SU-DHL-6 (cell line): ENCODE measurements around the gene CMSS1.

ENCODE experiments used
- H2AFZ ChIP-seq: fragments of 200-600 bp; sonication (generic); 2 replicates; pipeline ENCODE4 v1.6.1; 2014; ENCODE audit warnings: low read depth, mild to moderate bottlenecking, moderate library complexity, mixed read lengths, antibody characterized with exemption, low read length; ENCODE audit not compliant: severe bottlenecking
- H3F3A ChIP-seq: fragments of 200-600 bp; shearing (Covaris generic); 2 replicates; pipeline ENCODE4 v1.6.0; 2016; ENCODE audit warnings: antibody characterized with exemption, mild to moderate bottlenecking; ENCODE audit not compliant: insufficient read depth
- H3K27ac ChIP-seq: fragments of 200-600 bp; sonication (generic); 2 replicates; pipeline ENCODE4 v1.5.1; 2016; ENCODE audit warnings: low read depth, mild to moderate bottlenecking, low read length, moderate library complexity, mixed read lengths
- H3K27me3 ChIP-seq: fragments of 200-600 bp; sonication (generic), shearing (Covaris generic); 2 replicates; pipeline ENCODE4 v1.6.0; 2014; ENCODE audit warnings: mild to moderate bottlenecking, low read length
- H3K36me3 ChIP-seq: fragments of 200-600 bp; sonication (generic); 2 replicates; pipeline ENCODE4 v1.6.1; 2014; ENCODE audit warnings: mild to moderate bottlenecking, low read length, mixed read lengths
- H3K4me2 ChIP-seq: fragments of 300-600, 200-600 bp; shearing (Covaris generic), sonication (generic); 2 replicates; pipeline ENCODE4 v1.6.0; 2014; ENCODE audit warnings: low read length, low read depth, mild to moderate bottlenecking; ENCODE audit not compliant: poor library complexity, severe bottlenecking
- H3K4me3 ChIP-seq: fragments of 200-600 bp; sonication (generic); 2 replicates; pipeline ENCODE4 v1.5.1; 2014; ENCODE audit warnings: antibody characterized with exemption, low read length, mild to moderate bottlenecking, mixed read lengths; ENCODE audit not compliant: insufficient read depth, poor library complexity, severe bottlenecking
- H3K79me2 ChIP-seq: fragments of 200-600 bp; sonication (generic); 2 replicates; pipeline ENCODE4 v1.6.1; 2014; ENCODE audit warnings: mild to moderate bottlenecking, low read length, moderate library complexity; ENCODE audit not compliant: insufficient read depth
- H3K9ac ChIP-seq: fragments of 200-600 bp; sonication (generic); 2 replicates; pipeline ENCODE4 v1.7.0; 2014; ENCODE audit warnings: mild to moderate bottlenecking, low read length
- H3K9me2 ChIP-seq: fragments of 200-600 bp; sonication (generic); replicated peaks from 2 replicates; pipeline ENCODE4 v1.6.1; 2014; ENCODE audit warnings: low read length; ENCODE audit not compliant: insufficient read depth
- H3K9me3 ChIP-seq: fragments of 200-600 bp; sonication (generic); 2 replicates; pipeline ENCODE4 v1.6.1; 2014; ENCODE audit warnings: low read length, mixed read lengths; ENCODE audit not compliant: insufficient read depth
- H4K20me1 ChIP-seq: fragments of 200-600 bp; sonication (generic); 2 replicates; pipeline ENCODE4 v1.6.1; 2014; ENCODE audit warnings: low read depth, mild to moderate bottlenecking, antibody characterized with exemption, low read length, moderate library complexity, mixed read lengths
- CTCF ChIP-seq: fragments of 200-600 bp; sonication (generic); IDR thresholded peaks from one replicate; pipeline ENCODE4 v1.5.1; 2017; ENCODE audit warnings: antibody characterized with exemption, mild to moderate bottlenecking, low read length, moderate library complexity; ENCODE audit not compliant: insufficient read depth, poor library complexity, severe bottlenecking
- EZH2phosphoT487 ChIP-seq: fragments of 200-600 bp; sonication (generic), shearing (Covaris generic); conservative IDR thresholded peaks from 2 replicates; pipeline ENCODE4 v1.6.1; 2018; ENCODE audit warnings: mild to moderate bottlenecking, antibody characterized with exemption, low read length, moderate library complexity, mixed read lengths

Gene CMSS1

GRCh38 chr3:100163787-100164186, 346.1 kb downstream of the CMSS1 start:
- Histone ChIP-seq H2AFZ (no peak overlapping the region), H3K9ac (no peak overlapping the region), H3K79me2 (no peaks in the 10 kb centered on the region), H3K27me3 (no peaks in the 10 kb centered on the region), H3K9me3 (no peaks in the 10 kb centered on the region), H3K9me2 (no peaks in the 10 kb centered on the region), H3K4me3 (no peak overlapping the region), H3K27ac (no peak overlapping the region), H3K4me2 (no peak overlapping the region), H3F3A (no peaks in the 10 kb centered on the region), H3K36me3 (no peaks in the 10 kb centered on the region), H4K20me1 (no peaks in the 10 kb centered on the region)
- TF ChIP-seq CTCF = no peak
- TF ChIP-seq EZH2phosphoT487 = no peak

- H3K27ac ChIP-seq = no peak overlapping the region
- H3K27me3 ChIP-seq = no peaks in the 10 kb centered on the region
- no peak overlapping the region for H2AFZ ChIP-seq
- no peaks in the 10 kb centered on the region for H3K79me2 ChIP-seq
- H3K9me2 ChIP-seq = no peaks in the 10 kb centered on the region
- no peak overlapping the region for H3K4me3 ChIP-seq
- H3K9me3 ChIP-seq = no peaks in the 10 kb centered on the region
- no peaks in the 10 kb centered on the region for H4K20me1 ChIP-seq
- H3F3A ChIP-seq = no peaks in the 10 kb centered on the region
- no peak overlapping the region for H3K4me2 ChIP-seq
- no peaks in the 10 kb centered on the region for H3K36me3 ChIP-seq
- TF ChIP-seq CTCF (no peak), EZH2phosphoT487 (no peak)
- no peak overlapping the region for H3K9ac ChIP-seq
These were observed 347.1 kb downstream of the CMSS1 start for GRCh38 chr3:100164743-100165142.

GRCh38 chr3:100165926-100166550, 348.4 kb downstream of the CMSS1 start:
- no peaks in the 10 kb centered on the region for H4K20me1 ChIP-seq
- no peaks in the 10 kb centered on the region for H3K9me3 ChIP-seq
- TF ChIP-seq CTCF (no peak), EZH2phosphoT487 (no peak)
- H3K4me2 ChIP-seq = no peak overlapping the region
- no peaks in the 10 kb centered on the region for H3F3A ChIP-seq
- H3K27me3 ChIP-seq = no peaks in the 10 kb centered on the region
- no peaks in the 10 kb centered on the region for H3K36me3 ChIP-seq
- no peak overlapping the region for H3K9ac ChIP-seq
- H3K4me3 ChIP-seq = no peak overlapping the region
- H2AFZ ChIP-seq = no peak overlapping the region
- H3K79me2 ChIP-seq = no peaks in the 10 kb centered on the region
- no peaks in the 10 kb centered on the region for H3K9me2 ChIP-seq
- no peak overlapping the region for H3K27ac ChIP-seq
